Measurements from ENCODE around the gene ABCB9.

DNA sequence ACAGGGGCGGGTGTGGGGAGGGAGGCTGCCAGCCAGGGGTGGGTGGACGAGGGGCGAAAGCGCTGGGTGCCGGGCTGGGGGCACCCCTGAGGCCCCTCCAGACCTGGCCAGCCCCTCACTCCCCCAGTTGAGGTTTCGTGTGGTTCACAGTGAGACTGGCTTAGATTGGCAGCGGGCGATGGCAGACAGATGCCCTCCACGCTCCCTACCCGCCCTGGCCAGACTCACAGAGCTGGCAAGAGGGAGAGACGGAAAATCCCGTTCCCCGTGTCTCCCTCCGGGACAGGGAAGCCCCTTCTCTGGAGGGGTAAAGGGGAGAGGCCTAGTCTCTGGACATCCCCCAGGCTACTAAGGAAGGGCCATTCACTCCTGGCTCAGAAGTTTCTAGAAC is 37.1 kb downstream of the ABCB9 start:
- TF ChIP-seq ZFP3 (CRISPR knock-in tag; IDR thresholded peaks at IDR 0.05) (no peak), ZNF70 (CRISPR knock-in tag; IDR thresholded peaks at IDR 0.05) (no peak), RARB (CRISPR knock-in tag; IDR thresholded peaks at IDR 0.05) (no peak), SNAI2 (CRISPR knock-in tag; IDR thresholded peaks at IDR 0.05) (no peak), ZC3H10 (CRISPR knock-in tag; IDR thresholded peaks at IDR 0.05) (no peak)
- TF ChIP-seq, protein P1, sequence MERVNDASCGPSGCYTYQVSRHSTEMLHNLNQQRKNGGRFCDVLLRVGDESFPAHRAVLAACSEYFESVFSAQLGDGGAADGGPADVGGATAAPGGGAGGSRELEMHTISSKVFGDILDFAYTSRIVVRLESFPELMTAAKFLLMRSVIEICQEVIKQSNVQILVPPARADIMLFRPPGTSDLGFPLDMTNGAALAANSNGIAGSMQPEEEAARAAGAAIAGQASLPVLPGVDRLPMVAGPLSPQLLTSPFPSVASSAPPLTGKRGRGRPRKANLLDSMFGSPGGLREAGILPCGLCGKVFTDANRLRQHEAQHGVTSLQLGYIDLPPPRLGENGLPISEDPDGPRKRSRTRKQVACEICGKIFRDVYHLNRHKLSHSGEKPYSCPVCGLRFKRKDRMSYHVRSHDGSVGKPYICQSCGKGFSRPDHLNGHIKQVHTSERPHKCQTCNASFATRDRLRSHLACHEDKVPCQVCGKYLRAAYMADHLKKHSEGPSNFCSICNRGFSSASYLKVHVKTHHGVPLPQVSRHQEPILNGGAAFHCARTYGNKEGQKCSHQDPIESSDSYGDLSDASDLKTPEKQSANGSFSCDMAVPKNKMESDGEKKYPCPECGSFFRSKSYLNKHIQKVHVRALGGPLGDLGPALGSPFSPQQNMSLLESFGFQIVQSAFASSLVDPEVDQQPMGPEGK (CRISPR knock-in tag; IDR thresholded peaks at IDR 0.05; ENCODE audit: borderline replicate concordance) = no peak

Data from SK-N-SH treated with all-trans-retinoic acid at 6 μM for 48 hours (cell line).